Smooth muscle cell (in vitro differentiated cells): ENCODE results near the gene DAB2. TPM values are rescaled to one million over a fixed set of nuclear protein-coding genes. Genes with fewer than 3 reads are reported as not detected.
A peak's percentile ranks its signal among the peaks of the same experiment; 100 is the strongest.

ENCODE experiments used
- DNase-seq: peaks from one replicate; lab custom pipeline; 2025; ENCODE audit not compliant: unreplicated experiment; lab: John Stamatoyannopoulos, UW
- H2AFZ ChIP-seq: fragments of 200-600 bp; sonication (generic); 2 replicates; pipeline ENCODE4 v1.6.0; 2016; ENCODE audit warnings: antibody characterized with exemption, low read depth, mild to moderate bottlenecking
- H3F3A ChIP-seq: fragments of 200-600 bp; sonication (generic); 2 replicates; pipeline ENCODE4 v1.6.0; 2017; ENCODE audit warnings: antibody characterized with exemption, low read depth
- H3K27ac ChIP-seq: fragments of 200-600 bp; sonication (generic); 2 replicates; pipeline ENCODE4 v1.5.1; 2016; ENCODE audit warnings: low read depth, mild to moderate bottlenecking
- H3K27me3 ChIP-seq: fragments of 200-600 bp; sonication (generic); 2 replicates; pipeline ENCODE4 v1.6.1; 2016; ENCODE audit warnings: low read depth, mild to moderate bottlenecking
- H3K36me3 ChIP-seq: fragments of 200-600 bp; sonication (generic); 2 replicates; pipeline ENCODE4 v1.5.1; 2016; ENCODE audit warnings: low read depth
- H3K4me1 ChIP-seq: fragments of 200-600 bp; sonication (generic); 2 replicates; pipeline ENCODE4 v1.5.1; 2016; ENCODE audit warnings: low read depth
- H3K4me2 ChIP-seq: fragments of 200-600 bp; sonication (generic); 2 replicates; pipeline ENCODE4 v1.6.0; 2016; ENCODE audit warnings: mild to moderate bottlenecking
- H3K4me3 ChIP-seq: fragments of 200-600 bp; sonication (generic); 2 replicates; pipeline ENCODE4 v1.5.1; 2016; ENCODE audit warnings: mild to moderate bottlenecking
- H3K79me2 ChIP-seq: fragments of 200-600 bp; sonication (generic); 2 replicates; pipeline ENCODE4 v1.6.0; 2016; ENCODE audit warnings: low read depth, mild to moderate bottlenecking
- H3K9ac ChIP-seq: fragments of 200-600 bp; sonication (generic); 2 replicates; pipeline ENCODE4 v1.6.0; 2016; ENCODE audit warnings: low read depth
- H3K9me3 ChIP-seq: fragments of 200-600 bp; sonication (generic); replicated peaks from 2 replicates; pipeline ENCODE4 v1.5.1; 2016; ENCODE audit warnings: low read depth
- H4K20me1 ChIP-seq: fragments of 200-600 bp; sonication (generic); 2 replicates; pipeline ENCODE4 v1.6.0; 2016; ENCODE audit warnings: low read depth
- CTCF ChIP-seq: fragments of 200-600 bp; sonication (generic); IDR thresholded peaks from 2 replicates; pipeline ENCODE4 v1.5.1; 2017; ENCODE audit warnings: borderline replicate concordance, mild to moderate bottlenecking, antibody characterized with exemption; ENCODE audit not compliant: insufficient read depth, poor library complexity, severe bottlenecking
- WGBS: methylation state at CpG from one replicate; pipeline ENCODE4 v1.1.7; 2016; ENCODE audit warnings: low lambda C conversion rate; 5-methylcytosine and 5-hydroxymethylcytosine counted together
- polyA plus RNA-seq: library from polyadenylated mRNA; unstranded; fragments of >200 nt; fragmentation: Nextera tagmentation; extraction: Ambion mirVana; gene quantifications from 2 replicates; pipeline ENCODE4 v1.2.1, GENCODE V29; 2016
- total RNA-seq: library from RNA; depleted of rRNA; stranded (reverse); fragments of >200 nt; gene quantifications from 2 replicates; pipeline ENCODE4 v1.2.3, GENCODE V29; 2014

The DAB2 gene
- total and polyA plus RNA-seq, 2 experiments from 2014 or later, result 87.2 to 105 TPM

- TF ChIP-seq CTCF, result no peak
- 30% methylated on average over 3 of the region's 3 CpGs for WGBS
- H3K27me3 ChIP-seq, result no peaks in the 10 kb centered on the region
- H3K4me1 ChIP-seq, result peaks cover 36% of the 10 kb centered on the region
- H3K4me2 ChIP-seq, result peak overlapping the region; percentile 84
- no peaks in the 10 kb centered on the region for H3K9me3 ChIP-seq
- H3K36me3 ChIP-seq, result no peaks in the 10 kb centered on the region
- peak overlapping the region; percentile 16 for H3K4me3 ChIP-seq
- peak overlapping the region; percentile 41 for H3K9ac ChIP-seq
- H4K20me1 ChIP-seq, result peaks cover 18% of the 10 kb centered on the region
- peak overlapping the region; percentile 63 for H2AFZ ChIP-seq
- peak overlapping the region; percentile 87 for H3K27ac ChIP-seq
- peaks cover 22% of the 10 kb centered on the region for H3F3A ChIP-seq
- peaks cover 20% of the 10 kb centered on the region for H3K79me2 ChIP-seq
- DNase-seq, result no peak
Measured at GRCh38 chr5:39426746-39427105, 1.9 kb upstream of the DAB2 start.

GRCh38 chr5:39426051-39426745, 1.4 kb upstream of the DAB2 start:
- H3K9me3 ChIP-seq, result no peaks in the 10 kb centered on the region
- H3K27ac ChIP-seq, result peak overlapping the region; percentile 87
- H3K4me2 ChIP-seq, result peak overlapping the region; percentile 84
- H3K27me3 ChIP-seq, result no peaks in the 10 kb centered on the region
- H2AFZ ChIP-seq, result peak overlapping the region; percentile 63
- peaks cover 26% of the 10 kb centered on the region for H3F3A ChIP-seq
- peak overlapping the region; percentile 82 for H3K9ac ChIP-seq
- peaks cover 22% of the 10 kb centered on the region for H4K20me1 ChIP-seq
- H3K36me3 ChIP-seq, result no peaks in the 10 kb centered on the region
- H3K79me2 ChIP-seq, result peaks cover 26% of the 10 kb centered on the region
- DNase-seq, result no peak
- peaks cover 38% of the 10 kb centered on the region for H3K4me1 ChIP-seq
- no peak for TF ChIP-seq CTCF
- peak overlapping the region; percentile 75 for H3K4me3 ChIP-seq
- 83% methylated on average over 7 of the region's 7 CpGs for WGBS

- H3K79me2 ChIP-seq, result peaks cover 53% of the 10 kb centered on the region
- no peak overlapping the region for H2AFZ ChIP-seq
- H3K27ac ChIP-seq, result peak overlapping the region; percentile 87
- TF ChIP-seq CTCF, result no peak
- 32% methylated on average over 2 of the region's 2 CpGs for WGBS
- no peak for DNase-seq
- H3K27me3 ChIP-seq, result no peaks in the 10 kb centered on the region
- no peaks in the 10 kb centered on the region for H3K36me3 ChIP-seq
- H3K4me1 ChIP-seq, result peaks cover 41% of the 10 kb centered on the region
- H3F3A ChIP-seq, result peaks cover 30% of the 10 kb centered on the region
- peak overlapping the region; percentile 84 for H3K4me2 ChIP-seq
- no peaks in the 10 kb centered on the region for H3K9me3 ChIP-seq
- peak overlapping the region; percentile 82 for H3K9ac ChIP-seq
- H4K20me1 ChIP-seq, result peaks cover 50% of the 10 kb centered on the region
- H3K4me3 ChIP-seq, result peak overlapping the region; percentile 75
Measured at GRCh38 chr5:39423331-39423751, 1.4 kb downstream of the DAB2 start.
